Measurements from ENCODE around the gene DNAJB12.

DNA sequence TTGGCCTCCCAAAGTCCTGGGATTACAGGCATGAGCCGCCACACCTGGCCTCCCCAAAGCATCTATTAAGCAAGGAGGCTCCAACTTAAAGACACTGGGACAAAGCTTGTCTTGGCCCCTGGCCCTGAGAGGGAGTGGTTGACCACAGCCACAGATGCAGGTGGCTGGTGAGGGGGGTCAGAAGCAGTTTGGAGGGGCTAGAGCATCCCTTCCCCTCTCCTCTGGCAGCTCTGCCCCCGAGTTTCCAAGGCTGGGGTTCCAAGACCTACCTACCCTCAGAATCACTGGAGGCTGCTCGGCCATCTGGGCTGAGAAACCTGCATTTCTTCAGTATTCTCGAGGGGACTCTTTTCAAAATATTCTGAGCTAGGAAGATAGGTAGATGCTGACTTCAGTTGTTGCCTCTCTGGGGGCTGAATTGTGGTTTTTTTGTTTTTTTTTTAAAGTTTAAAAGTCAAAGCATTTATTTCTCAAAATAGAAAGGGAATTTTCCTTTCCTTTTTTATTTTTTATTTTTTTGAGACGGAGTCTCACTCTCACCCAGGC is 48.4 kb downstream of the DNAJB12 start:
- TF ChIP-seq POLR2AphosphoS5 (IDR thresholded peaks at IDR 0.05; ENCODE audit: borderline replicate concordance, low read depth, low read length) (no peak), EZH2 (IDR thresholded peaks at IDR 0.05) (no peak), FOXP2 (optimal IDR thresholded peaks at IDR 0.05; ENCODE audit: control extremely low read depth, extremely low read length, insufficient read depth) (no peak)
